Mesenteric fat pad (tissue), 1 donor: Measurements from ENCODE around the gene QRFP. TPM values are rescaled to one million over a fixed set of nuclear protein-coding genes. Genes with fewer than 3 reads are reported as not detected.

ENCODE experiments used
- DNase-seq: peaks from one replicate; pipeline ENCODE4 v3.0.0-alpha.2; 2020; ENCODE audit warnings: low spot score
- total RNA-seq: library from RNA; stranded (reverse); fragmentation: NEBNext Ultra II Directional; extraction: Animal tissue kit (Norgen Biotek cat#: 25700); gene quantifications from one replicate; pipeline ENCODE4 v1.2.1, GENCODE V29; 2021
- donor health status: DM: yes; HTN: yes; CAD: no.

Gene QRFP
- total RNA-seq, 1 donor from 2014 or later: not detected

DNA sequence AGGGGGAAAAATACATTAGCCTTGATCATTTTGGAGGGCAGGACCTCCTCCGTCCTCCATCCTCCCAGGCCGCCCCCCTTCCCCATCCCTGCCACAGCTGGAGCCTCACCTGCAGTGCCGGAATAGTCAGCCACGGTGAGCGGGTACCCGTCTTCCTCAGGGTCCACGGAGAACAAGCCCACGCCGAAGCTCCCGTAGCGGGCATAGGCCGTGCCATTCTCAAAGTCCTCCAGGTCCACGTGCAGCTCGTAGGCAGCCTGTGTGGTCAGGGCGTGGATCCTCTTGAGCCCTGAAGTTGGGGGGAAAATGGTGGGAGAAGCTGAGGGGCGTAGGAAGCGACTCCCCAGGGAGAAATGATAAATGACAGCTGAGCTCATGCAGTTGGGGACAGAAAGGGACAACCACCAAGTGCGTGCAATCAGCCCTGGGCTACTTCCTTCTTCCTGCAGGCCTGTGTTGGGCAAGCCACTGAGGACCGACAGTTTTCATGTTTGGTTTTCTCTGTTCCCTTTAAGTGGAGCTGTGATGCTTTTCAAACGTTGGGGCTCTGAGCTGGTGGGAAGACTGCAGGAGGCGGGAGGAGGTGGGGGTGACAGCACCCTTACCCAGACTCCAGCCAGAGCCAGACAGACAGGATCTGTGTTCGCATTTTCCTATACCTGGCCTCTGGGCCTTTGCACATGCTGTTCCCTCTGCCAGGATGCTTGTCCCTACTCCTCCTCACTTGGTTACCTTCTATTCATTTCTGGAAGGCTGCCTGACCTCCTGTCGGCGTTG lies 8.7 kb upstream of the QRFP start:
- no peak for DNase-seq

DNA sequence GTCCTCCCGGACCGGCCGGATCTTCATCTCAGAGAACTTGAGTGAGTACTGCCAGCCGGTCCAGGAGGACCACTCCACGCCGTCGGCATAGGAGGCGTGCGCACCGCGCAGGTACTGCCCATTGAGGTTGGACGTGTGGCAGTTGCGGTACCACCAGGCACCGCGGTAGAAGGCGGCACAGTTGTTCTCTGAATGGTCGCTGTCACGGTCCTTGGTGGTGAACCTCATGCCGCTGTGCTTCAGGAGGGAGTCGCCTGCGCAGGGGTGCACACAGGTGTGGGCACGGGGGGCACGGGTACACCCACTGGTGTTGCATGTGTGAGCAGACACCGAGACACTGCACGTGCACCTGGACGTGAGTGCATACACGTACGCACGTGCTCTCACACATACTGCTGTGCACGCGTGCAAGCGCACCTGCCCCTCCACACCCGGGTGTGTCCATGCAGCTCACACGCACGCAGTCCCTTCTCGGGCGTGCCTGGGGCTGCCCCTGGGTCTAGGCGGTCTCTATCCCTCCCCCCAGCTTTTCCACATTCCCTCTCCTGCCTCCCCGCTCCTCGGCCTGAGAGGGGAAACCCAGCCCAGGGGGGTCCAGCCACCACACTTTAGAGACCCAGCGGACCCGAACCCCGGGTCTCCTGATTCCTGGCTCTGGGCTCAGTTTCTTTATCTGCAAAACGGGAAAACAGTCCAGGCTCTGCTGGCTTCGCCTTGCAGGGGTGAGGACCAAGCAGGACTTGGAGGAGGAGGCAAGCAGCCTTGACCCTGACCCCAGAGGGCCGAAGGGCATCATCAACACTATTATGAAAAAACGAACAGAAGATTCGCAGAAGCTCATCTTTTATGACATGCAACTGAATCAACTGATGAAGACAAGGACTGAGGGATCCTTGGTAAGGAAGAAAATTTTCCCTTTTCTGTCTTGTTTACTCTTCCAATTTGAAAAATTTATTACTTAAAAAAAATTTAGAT lies 7.7 kb upstream of the QRFP start:
- DNase-seq: no peak

DNA sequence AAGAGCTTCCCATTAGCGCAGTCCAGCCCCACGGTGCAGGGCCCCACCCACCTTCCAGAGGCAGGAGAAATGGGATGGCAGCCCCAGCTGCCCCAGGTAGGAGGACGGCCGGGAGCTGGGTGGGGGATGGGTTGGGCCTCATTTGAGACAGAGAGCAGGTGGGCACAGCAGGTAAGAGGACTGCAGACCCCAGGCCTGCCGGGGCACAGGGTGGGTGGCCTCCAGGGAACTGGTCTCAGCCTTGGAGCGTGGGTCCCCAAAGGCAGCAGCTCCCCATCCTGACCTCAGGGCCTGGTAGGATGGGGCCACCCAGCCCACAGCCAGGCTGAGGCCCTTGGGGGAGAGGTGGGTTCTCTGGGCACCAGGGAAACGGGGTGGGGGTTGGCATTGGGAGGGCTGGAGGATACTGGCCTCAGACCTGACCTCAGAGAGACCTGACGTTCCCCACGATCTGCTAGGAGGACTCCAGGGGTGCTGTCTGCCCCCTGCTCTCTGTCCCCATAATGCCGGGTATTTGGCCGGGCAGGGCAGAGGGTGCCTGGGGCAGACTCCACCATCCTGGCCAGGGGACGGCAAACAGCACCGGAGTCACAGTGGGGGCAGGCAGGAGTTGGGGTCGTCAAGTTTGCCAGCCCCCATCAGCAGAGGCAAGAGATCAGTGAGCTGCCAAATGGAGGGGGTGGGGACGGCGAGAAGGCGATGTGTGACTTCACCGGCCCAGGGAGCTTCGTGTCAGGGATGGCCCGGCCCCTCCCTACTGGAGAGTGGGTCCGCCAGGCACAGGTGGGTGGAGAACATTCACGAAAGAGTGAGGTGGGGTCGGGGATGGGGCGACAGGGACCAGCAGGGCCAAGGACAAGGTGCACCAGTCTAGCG lies 6.8 kb upstream of the QRFP start:
- DNase-seq: no peak

DNA sequence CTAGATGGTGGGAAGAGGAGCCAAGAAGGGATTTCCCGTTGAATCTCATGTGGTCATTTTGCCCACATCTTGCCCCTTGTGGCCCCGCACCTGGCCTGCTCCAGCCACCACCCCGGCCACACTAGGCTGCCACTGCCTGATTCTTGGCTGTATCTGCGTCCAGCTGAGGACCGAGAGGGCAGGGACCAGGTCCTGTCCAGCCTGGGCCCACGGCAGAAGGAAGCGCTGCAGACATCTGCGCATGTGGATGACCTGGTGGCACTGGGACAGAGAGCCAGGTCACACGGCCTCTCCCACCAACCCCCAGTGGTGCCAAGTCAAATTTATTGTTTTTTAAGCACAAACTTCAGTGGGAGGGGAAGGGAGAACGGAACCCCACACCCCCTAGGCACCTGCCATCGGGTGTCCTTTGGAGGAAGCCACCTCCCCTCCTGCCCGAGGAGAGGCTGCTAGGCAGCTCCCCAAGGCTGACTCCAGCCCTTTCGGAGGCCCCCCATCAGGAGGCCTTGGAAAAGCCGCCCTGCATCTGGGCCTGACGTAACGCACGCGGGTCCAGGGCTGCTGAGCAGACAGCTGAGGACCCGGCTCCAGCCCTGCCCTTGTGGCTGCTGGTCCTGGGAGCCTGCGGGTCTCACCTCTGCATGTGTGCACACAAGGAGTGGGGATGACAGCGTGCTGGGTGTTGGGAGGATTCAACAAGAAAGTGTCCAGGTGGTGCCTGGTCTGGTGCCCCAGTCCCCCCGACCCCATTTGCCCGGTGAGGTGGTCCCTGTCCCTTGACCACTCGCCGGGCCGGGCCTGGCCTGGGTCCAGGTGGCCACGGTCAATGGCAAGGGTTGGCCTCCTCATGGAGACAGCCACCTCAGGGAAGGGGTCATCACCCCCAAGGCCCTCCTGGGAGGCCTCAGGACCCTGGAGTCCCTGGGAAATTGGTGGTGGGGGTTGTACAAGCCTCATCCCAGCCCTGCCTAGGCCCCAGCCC lies 5.9 kb upstream of the QRFP start:
- no peak for DNase-seq

DNA sequence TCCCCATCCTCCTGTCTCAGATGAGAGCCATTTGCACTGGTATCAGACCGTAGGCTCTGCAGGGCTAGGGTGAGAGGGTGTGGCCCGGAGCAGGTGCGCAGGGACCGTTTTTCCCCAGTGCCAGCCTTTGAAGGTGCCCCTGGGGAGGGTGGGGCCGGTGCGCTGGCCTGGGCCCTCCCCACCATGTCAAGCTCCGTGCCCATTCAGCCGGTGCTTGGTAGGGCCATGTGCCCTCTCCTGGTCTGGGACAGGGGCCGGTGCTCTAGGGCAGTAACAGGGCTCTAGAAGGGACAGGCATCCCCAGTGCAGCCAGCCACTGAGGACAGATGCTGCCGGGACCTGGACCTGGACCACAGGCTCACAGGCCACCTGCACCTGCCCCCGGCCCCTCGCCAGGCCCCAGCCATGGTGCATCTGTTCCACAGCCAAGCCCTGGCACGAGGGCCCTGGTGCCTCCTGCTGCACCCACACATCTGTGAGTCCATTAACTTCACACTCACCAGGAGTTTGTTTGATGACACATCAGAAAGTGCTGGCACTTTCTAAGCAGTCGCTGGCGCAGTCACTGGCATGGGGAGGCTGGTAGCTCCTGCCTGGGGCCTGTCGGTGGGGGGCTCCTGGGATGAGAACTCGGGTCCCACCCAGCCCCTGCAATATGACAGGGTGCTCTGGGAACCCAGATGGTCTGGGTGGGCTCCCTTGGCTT lies 5.0 kb upstream of the QRFP start:
- DNase-seq: no peak

DNA sequence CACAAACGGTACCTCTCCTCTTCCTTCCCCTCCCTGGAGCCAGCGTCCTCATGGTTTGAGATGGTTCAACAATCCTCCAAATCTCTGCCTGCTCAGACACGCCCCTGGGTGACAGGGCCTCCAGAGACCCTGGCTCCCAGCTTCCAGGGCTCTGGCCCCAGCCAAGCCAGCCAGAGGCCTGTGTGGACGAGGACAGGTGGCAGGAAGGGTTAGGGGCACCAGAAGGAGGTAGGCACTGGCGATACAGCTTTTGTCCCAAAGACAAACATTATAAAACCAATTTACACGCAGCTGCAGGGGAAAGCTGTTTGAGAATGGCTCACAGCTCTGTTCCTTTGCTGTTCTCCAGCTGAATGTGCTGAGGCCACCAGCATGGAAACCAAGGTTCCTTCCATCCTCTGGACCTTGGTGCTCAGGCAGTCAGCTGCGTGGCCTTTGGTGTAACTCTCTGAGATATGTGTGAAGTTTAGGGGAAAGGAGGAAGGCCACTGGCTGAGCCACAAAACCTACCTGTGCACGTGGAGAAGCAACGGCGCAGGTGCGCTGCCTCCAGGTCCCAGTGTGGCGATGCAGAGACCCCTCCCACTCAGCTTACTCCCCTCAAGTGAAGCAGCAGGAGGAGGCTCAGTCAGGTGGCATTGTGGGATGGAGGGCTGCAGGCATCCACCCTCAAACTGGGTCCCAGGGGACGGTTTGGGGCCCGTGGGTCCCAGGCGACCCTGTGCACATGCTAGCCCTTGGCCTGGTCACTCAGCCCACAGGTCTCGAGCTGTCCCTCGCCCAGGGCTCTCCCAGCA lies 4.3 kb upstream of the QRFP start:
- DNase-seq: no peak

DNA sequence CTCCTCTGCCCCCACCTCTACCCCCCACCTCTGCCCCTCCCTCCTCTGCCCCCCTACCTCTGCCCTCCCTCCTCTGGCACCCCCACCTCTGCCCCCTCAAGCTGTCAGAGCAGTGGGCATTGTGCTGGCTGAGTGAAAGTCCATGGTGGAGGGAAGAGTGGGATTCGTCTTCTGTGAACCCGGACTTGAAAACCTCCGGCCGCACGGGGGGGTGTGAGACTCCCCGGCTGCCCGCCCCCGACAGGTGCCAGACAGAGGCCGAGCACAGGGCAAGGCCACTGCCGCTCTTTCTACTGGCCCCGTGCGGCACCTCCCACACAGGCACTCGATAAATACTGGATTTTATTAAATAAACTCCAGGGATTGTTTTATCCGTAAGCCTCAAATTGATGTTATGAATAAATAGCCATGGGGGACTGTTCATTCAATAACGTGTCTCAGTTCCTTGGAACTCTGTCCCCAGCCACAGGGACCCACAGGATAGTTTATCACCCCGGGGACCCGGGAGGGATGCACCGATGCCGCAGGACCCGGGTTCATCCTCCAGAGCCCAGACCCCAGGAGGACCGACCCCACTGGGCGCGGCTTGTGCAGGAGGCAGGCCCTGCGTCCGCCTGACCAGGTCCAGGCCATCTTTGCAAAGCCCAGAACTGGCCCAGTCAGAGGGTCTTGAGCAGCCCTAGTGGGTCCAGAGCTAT lies 2.6 kb upstream of the QRFP start:
- no peak for DNase-seq

DNA sequence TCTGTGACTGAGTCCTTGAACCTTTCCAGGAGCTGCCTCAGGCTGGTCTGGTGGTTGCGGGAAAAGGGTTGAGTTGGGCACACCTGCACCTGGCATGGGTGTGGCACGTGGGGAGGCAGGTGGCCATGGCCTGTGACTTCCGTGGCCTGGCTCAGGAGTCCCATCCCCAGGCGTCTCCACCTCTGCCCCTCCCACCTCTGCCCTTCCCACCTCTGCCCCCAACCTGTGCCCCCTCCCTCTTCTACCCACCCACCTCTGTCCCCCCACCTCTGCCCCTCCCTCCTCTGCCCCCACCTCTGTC lies 1.9 kb upstream of the QRFP start:
- DNase-seq: no peak

DNA sequence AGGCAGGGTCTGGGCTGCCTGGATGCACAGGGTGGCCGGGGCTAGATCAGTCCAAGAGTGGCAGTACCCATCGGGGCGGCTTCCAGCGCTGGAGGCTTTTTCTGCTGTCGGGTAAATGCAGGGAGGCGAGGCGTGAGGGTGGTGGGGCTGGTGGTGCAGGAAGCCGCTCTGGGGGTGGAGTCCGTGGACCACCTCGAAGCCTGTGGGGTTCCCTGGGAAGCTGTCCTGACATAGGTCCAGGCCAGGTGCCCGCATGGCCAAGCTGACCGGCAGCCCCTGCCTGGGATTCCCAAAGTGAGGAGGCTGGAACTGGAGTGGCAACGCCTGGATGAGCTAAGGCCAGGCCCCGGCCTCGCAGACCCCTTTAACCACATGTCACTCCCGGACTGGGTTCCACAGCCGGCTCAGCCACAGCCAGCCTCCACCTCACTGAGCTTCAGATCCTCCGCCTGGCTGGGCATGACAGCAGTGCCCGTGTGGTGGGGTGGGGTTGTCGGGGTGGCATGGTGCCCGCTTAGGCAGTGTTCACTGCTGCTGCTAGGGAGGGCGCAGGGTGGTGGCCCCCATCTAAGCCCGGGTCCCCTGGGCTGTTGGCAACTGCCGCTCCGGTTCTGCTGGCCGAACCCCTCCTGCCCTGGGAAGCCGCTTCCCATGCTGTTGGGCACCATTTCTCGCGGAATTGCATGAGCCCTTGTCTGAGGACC lies 1.4 kb upstream of the QRFP start:
- no peak for DNase-seq

DNA sequence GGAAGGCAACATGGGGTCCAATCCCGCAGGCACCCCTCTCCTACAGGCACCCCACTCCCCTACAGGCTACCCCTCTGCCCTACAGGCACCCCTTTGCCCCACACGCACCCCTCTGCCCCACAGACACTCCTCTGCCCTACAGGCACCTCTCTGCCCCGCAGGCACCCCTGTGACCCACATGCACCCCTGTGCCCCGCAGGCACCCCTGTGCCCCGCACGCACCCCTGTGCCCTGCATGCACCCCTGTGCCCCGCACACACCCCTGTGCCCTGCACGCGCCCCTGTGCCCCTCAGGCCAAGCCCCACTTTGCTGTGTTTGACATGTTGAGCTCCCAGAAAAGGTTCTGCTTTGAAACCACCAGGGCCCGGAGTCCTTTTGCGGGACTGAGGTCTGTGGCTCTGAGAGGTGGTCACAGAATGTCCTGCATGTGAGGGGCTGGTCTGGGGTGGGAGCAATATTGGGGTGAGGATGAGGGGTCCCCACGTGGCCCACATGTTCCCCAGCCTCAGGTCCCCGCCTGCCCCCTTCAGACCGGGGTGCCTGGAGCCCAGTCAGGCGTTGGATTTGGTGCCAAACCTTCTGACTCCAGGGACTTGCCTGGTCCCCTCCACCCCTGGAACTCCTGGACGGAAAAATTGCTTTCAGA lies 616 bp upstream of the QRFP start:
- no peak for DNase-seq

DNA sequence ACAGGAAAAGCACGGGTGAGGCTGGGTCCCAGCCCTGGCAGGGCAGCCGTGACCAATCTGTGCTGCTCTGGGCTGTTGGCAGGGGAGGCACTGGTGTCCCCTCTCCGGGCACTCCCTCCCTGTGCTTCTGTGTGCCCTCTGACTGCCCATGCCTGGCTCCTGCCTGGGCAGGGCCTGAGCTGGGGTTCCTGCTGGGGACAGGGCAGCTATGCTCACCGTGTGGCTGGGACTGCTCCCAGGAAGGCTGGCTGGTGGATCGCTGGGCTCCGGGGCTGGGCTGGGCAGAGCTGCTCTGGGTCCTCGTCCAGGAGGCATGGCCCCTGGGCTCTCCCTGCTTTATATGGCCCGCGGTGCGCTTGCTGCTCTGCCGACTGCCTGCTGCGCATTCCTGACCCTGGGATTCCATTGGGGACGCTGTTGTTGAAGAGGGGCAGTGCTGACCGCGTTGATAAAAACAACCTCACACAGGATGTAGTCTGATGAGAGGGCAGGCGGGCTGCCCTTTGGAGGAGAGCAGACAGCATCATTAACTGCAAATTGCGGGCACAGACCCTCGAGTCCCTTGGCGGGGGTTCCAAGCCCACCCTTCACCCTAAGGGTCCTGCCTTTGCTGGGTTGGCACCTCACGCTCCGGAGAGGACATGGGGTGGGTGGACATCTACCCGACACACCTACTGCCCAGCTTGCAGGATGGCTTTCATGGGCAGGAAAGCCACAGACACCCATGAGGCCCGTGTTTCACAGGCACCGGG lies 955 bp downstream of the QRFP start:
- DNase-seq: no peak

DNA sequence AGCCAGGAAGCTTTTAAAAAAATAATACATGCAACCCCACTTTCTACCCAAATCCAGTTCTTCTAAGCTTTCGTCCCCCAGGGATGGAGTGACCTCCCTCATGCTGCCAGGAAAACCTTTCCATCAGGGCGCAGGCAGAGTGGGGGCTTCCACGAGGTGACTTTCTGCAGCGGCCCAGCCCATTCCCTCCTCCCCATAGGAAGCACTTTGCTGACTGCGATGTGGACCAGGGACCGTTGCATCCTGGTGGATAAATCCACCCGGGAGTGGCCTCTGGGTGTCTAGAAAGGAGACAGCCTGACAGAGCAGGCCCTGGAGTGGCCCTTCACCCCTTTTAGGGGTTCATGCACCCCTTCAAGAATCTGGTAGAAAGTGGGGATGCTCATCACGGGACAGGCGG lies 1.6 kb downstream of the QRFP start:
- no peak for DNase-seq

DNA sequence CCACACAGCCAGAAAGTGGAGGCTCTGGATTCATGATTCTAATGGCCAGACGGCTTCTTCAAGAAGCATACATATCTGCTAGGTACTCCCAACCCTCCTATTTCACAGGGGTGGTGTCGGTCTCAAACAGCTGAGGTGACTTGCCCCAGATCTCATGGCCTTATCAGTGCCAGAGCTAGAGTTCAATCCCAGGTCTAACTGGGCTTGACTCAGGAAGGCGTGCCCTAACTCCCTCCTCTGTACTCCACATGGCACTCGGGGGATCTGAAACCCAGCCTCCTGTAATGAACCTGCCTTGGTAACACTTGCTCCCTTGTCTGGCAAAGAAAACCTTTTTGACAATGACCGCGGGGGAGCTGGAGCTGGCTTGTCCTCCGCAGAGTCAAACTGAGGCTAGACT lies 2.1 kb downstream of the QRFP start:
- no peak for DNase-seq

DNA sequence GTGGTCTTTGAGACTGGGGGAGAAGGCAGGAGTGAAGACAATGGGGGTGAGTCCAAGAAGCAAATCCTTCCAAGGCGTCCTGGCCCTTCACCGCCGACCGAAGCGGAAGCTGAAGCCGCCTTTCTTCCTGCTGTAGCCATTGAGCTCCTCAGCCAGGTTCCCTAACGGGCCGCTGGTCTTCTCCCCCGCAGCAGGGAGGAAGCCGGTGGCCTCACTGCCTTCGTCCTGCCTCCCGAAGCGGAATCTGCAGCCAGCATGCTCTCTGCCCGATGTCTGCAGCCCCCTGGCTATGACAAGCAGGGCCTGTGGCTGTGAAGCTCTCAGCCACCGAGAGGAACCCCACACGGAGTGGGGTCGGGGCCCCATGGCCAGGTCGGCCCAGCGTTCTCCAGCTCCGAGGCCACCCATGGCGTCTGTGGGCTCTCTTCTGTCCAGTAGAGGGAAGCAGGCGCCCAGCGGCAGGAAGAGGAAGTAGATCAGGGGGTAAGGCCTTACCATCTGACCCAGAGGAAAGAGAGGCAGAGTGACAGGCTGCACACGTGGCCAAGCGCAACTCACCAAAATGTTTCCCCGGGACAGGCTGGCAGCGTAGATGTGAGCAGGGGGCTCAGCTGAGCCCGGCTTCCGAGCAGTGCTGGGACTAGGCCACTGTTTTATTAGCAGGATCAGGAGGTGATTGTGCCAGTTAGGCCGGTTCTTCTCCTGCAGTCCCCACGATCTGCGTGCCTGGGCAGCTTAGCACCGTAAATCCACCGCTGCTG lies 3.1 kb downstream of the QRFP start:
- DNase-seq: no peak

DNA sequence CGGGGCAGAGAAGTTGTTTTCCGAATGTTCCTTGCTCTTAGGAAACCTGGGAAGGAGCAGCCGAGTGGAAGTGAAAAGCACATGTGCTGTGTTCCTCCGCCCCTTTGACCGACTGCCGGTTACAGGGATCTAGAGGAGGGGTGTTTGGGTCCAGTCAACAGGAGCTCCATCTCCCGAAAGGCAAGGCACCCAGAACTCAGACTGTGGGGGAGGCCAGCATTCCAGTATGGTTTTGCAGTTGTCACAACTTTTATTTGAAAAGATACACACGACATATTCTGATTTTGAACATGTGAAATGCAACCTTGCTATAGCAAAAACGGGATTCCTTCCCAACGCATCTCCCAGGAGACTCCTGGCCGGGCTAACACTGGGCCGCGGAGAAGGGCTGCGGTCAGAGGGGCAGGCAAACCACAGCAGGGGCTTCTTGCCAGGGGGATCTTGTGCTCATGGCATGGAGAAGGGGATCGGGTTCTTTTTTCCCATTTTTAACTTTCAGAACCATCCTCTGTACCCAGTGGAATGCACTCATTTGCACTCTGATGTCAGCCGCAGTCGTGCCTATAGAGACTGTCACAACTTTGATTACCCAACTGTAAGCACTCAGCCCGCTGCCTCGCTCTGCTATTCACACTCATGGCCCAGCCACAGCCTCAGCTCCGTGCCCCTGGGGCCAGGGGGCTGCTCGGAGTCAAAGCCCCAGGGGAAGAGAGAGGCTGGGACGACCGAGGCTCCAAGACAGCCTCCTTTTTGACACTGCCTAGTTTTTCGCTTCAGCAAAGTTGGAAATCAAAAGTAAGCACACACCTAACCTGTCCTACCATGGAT lies 3.9 kb downstream of the QRFP start:
- DNase-seq: no peak
